Measurements from ENCODE around the gene PLXDC1. TPM values are rescaled to one million over a fixed set of nuclear protein-coding genes. Genes with fewer than 3 reads are reported as not detected.

The PLXDC1 gene
- total RNA-seq, 2 donors from 2014 or later: 4.6 to 9.3 TPM

GRCh38 chr17:39144416-39144840 is 7.0 kb downstream of the PLXDC1 start:
- no peak overlapping the region for H3K4me3 ChIP-seq
- H3K4me1 ChIP-seq: peaks cover 0 to 23% of the 10 kb centered on the region in 2 donors
- no peaks in the 10 kb centered on the region for H3K27me3 ChIP-seq
- H3K36me3 ChIP-seq: no peaks in the 10 kb centered on the region
- TF ChIP-seq CTCF (IDR thresholded peaks at IDR 0.05): no peak
- H3K9me3 ChIP-seq: no peaks in the 10 kb centered on the region
- DNase-seq (ENCODE audit: low spot score): peak; percentile 91
- H3K27ac ChIP-seq: peak overlapping the region; percentile 57 to 78

DNA sequence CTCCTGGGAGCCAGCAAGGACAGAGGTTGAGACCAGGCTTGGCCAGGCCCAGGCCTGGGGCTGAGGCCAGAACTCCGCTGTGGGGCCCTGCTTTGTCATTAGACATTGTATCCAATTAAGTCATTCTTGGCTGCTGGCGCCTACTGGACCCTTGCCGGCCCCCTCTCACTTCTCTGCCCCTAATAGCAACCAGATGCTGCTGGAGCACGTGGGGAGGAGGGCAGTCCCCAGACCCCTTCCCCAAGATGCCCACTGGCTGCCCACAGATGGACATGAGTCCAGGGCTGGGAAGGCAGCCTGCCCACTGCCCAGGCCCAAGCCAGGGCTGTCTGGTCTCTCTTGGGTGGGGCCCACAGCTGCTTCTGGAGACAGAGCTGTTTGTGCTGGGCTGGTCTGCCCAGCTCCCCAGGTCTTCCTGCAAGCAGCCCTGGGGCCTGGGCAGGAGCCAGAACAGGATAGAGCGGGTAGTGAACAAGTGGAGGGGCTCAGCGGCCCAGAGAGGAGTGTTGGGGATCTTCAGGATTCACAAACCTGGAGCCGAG is 7.8 kb downstream of the PLXDC1 start:
- Histone ChIP-seq H3K9me3 (no peaks in the 10 kb centered on the region), H3K4me1 (peaks cover 0 to 23% of the 10 kb centered on the region in 2 donors), H3K36me3 (no peaks in the 10 kb centered on the region), H3K4me3 (no peak overlapping the region), H3K27ac (peak overlapping the region; percentile 57 to 78), H3K27me3 (no peaks in the 10 kb centered on the region)
- no peak for TF ChIP-seq CTCF (IDR thresholded peaks at IDR 0.05)
- DNase-seq (ENCODE audit: low spot score): peak; percentile 71

DNA sequence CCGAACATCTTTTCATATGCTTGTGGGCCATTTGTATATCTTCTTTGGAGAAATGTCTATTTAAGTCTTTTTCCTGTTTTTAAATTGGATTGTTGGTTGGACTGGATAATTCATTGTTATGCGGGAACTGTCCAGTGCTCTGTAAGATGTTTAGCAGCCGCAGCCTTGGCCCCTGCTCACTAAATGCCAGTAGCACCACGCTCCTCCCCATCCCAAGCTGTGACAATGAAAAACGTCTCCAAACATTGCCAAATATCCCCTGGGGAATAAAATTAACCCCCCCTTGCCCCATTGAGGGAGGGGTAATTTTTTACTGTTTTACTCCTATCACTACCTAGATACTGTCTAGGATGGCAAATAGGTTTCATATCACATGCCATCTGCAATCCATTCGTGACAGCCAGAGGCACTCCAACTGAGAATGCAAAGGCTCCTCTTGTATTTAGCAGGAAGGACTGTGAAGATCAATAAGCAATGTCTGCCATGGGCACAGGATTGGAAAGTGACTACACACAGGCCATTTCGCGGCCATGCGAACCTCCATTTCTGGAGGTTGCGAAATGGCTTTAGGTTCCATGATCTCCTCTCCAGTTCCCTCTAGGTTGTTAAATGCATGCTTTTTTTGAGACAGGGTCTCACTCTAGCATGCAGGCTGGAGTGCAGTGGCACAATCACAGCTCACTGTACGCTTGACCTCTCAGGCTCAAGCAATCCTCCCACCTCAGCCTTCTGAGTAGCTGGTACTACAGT is 9.3 kb downstream of the PLXDC1 start:
- H3K27ac ChIP-seq: no peak overlapping the region
- H3K27me3 ChIP-seq: no peaks in the 10 kb centered on the region
- no peak for DNase-seq (ENCODE audit: low spot score)
- TF ChIP-seq CTCF (IDR thresholded peaks at IDR 0.05): no peak
- H3K9me3 ChIP-seq: no peaks in the 10 kb centered on the region
- peaks cover 0 to 23% of the 10 kb centered on the region in 2 donors for H3K4me1 ChIP-seq
- H3K4me3 ChIP-seq: no peak overlapping the region
- H3K36me3 ChIP-seq: no peaks in the 10 kb centered on the region

DNA sequence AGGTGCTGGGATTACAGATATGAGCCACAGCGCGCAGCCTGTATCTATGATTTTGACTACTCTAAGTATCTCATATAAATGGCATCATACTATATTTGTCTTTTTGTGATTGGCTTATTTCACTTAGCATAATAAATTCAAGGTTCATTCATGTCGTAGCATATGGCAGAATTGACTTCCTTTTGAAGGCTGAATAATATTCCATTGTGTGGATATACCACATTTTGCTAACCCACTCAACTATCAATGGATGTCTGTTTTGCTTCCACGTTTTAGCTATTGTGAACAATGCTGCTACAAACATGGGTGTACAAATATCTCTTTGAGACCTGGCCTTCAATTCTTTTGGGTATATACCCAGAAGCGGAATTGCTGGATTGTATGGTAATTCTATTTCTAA is 10.1 kb downstream of the PLXDC1 start:
- H3K9me3 ChIP-seq: no peaks in the 10 kb centered on the region
- no peak for DNase-seq (ENCODE audit: low spot score)
- TF ChIP-seq CTCF (IDR thresholded peaks at IDR 0.05): no peak
- no peaks in the 10 kb centered on the region for H3K27me3 ChIP-seq
- no peaks in the 10 kb centered on the region for H3K36me3 ChIP-seq
- no peak overlapping the region for H3K4me3 ChIP-seq
- no peak overlapping the region for H3K27ac ChIP-seq
- peaks cover 0 to 23% of the 10 kb centered on the region in 2 donors for H3K4me1 ChIP-seq

DNA sequence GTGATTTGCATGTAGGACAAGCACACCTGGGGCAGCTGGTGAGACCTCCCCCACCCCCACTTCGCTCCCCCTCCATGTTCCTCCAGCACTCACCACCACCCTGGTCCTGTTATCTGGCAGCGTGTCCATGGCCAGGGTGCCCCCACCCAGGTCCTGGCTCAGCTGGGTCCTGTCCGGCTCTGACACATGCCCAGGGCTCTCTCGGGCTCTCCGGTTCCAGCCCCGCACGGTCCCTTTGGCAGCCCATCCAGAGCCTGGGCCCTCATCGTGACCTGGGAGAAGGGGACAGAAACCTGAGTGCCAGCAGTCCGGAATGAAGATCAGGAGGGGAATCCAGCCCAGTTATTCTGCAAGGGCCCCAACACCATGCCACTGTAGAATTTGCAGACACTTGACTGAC is 11.9 kb downstream of the PLXDC1 start:
- no peaks in the 10 kb centered on the region for H3K9me3 ChIP-seq
- peak overlapping the region in 1 of 2 donors; percentile 17 for H3K27ac ChIP-seq
- peaks cover 0 to 14% of the 10 kb centered on the region in 2 donors for H3K4me1 ChIP-seq
- no peak for TF ChIP-seq CTCF (IDR thresholded peaks at IDR 0.05)
- no peak for DNase-seq (ENCODE audit: low spot score)
- H3K36me3 ChIP-seq: no peaks in the 10 kb centered on the region
- H3K27me3 ChIP-seq: no peaks in the 10 kb centered on the region
- H3K4me3 ChIP-seq: no peak overlapping the region
